Measurements from ENCODE around the gene HSPA4L. TPM values are rescaled to one million over a fixed set of nuclear protein-coding genes. Genes with fewer than 3 reads are reported as not detected.

HSPA4L gene
- polyA plus RNA-seq, 2 donors = 4.4 to 11.6 TPM

GRCh38 chr4:127782025-127782274 lies 172 bp upstream of the HSPA4L start:
- no peaks in the 10 kb centered on the region for H3K27me3 ChIP-seq (ENCODE audit: control insufficient read depth in 1 of 2, insufficient read depth in 2 of 2, low read length in 2 of 2)
- H3K4me1 ChIP-seq (ENCODE audit: control insufficient read depth in 2 of 2, insufficient read depth in 2 of 2, low read length in 1 of 2) = no peaks in the 10 kb centered on the region
- no peaks in the 10 kb centered on the region for H3K36me3 ChIP-seq (ENCODE audit: control insufficient read depth in 2 of 2, insufficient read depth in 2 of 2, low read length in 1 of 2)
- WGBS, 2 donors = 0 to 1% methylated on average over 26 to 30 of the region's 30 CpGs
- H3K27ac ChIP-seq (ENCODE audit: low read depth in 2 of 2, low read length in 1 of 2) = peak overlapping the region; percentile 80 to 96
- no peaks in the 10 kb centered on the region for H3K9me3 ChIP-seq (ENCODE audit: control insufficient read depth in 2 of 2, insufficient read depth in 1 of 2, low read depth in 1 of 2, low read length in 1 of 2)
- peak overlapping the region; percentile 71 to 80 for H3K4me3 ChIP-seq (ENCODE audit: low read depth in 1 of 2, low read length in 2 of 2)

DNA sequence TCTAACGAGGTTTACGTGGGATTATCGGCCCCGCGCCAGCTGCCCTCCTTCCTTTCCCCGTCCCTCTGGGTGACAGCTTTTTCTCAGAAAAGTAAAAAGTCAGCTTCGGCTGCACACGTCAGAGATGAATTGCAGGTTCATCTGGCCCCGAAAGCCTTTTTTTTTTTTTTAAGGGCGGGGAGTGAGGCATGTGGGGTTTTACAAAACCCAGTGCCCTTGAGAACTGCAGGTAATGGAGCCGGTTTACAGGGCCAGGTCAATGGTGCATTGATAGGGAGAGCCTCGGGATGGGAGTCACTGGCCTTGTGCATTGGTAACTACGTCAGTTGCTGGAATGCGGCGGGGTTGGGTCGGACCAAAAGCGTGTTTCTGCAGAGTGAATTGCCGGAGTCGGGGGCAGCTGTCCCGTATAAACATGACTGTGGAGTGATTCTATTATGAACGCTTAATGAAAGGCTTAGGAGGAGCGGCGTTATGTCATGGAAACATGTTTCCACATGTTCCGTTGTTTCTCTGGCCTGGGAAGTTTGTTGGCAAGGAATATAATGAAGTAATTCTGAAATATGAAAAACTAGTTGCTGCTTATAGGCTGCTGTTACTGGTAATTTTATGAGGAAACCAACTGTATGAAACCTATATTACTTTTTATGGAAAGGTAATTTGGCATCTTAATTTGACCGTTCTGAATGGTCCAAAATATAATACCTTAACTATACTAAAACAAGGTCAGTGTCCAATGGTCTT lies 1.1 kb downstream of the HSPA4L start:
- H3K27me3 ChIP-seq (ENCODE audit: control insufficient read depth in 1 of 2, insufficient read depth in 2 of 2, low read length in 2 of 2) = no peaks in the 10 kb centered on the region
- WGBS, 2 donors = 7% methylated on average over 25 of the region's 25 CpGs
- H3K4me1 ChIP-seq (ENCODE audit: control insufficient read depth in 2 of 2, insufficient read depth in 2 of 2, low read length in 1 of 2) = no peaks in the 10 kb centered on the region
- peak overlapping the region; percentile 80 to 96 for H3K27ac ChIP-seq (ENCODE audit: low read depth in 2 of 2, low read length in 1 of 2)
- H3K36me3 ChIP-seq (ENCODE audit: control insufficient read depth in 2 of 2, insufficient read depth in 2 of 2, low read length in 1 of 2) = no peaks in the 10 kb centered on the region
- peak overlapping the region; percentile 71 to 80 for H3K4me3 ChIP-seq (ENCODE audit: low read depth in 1 of 2, low read length in 2 of 2)
- H3K9me3 ChIP-seq (ENCODE audit: control insufficient read depth in 2 of 2, insufficient read depth in 1 of 2, low read depth in 1 of 2, low read length in 1 of 2) = no peaks in the 10 kb centered on the region

DNA sequence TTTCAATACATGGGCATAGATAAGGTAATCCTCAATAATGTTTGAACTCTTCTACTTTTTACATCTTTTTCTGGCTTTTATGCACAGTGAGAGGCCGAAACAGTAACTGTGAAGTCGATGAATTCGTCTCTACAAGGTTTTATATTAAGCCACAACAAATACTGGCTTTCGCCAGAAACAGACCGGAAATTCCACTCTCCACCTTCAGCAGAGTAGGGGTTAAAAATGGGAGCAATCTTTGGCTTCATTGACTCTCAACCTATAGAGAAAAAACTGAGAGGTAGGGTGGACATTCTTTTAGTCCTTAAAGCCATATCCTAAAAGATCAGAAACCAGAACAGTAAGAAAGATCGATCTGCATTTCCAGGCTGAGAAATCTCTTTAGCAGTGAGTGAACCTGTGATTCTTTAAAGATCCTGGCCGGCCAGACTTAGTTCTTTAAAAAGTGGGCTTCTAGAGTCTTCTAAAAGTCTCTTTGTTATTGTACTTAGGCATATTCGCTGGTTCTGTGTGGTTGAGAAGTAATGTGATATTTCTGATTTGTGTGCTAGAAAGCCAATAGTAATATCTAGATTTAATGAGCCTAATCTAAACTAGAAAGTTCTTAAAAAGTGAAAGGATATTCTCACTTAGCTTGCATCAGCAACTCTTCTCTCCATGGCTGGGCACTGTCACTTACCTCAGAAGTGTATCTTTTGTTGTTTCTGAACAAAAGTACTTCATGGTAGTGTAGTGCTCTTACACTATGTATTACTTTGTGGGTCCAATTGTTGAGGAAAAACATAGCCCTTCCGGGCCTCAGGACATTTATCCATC lies 2.0 kb downstream of the HSPA4L start:
- H3K27ac ChIP-seq (ENCODE audit: low read depth in 2 of 2, low read length in 1 of 2) = peak overlapping the region in 1 of 2 donors; percentile 36
- WGBS, 2 donors = 45 to 58% methylated on average over 9 of the region's 9 CpGs
- peak overlapping the region in 1 of 2 donors; percentile 71 for H3K4me3 ChIP-seq (ENCODE audit: low read depth in 1 of 2, low read length in 2 of 2)
- no peaks in the 10 kb centered on the region for H3K9me3 ChIP-seq (ENCODE audit: control insufficient read depth in 2 of 2, insufficient read depth in 1 of 2, low read depth in 1 of 2, low read length in 1 of 2)
- no peaks in the 10 kb centered on the region for H3K36me3 ChIP-seq (ENCODE audit: control insufficient read depth in 2 of 2, insufficient read depth in 2 of 2, low read length in 1 of 2)
- no peaks in the 10 kb centered on the region for H3K27me3 ChIP-seq (ENCODE audit: control insufficient read depth in 1 of 2, insufficient read depth in 2 of 2, low read length in 2 of 2)
- H3K4me1 ChIP-seq (ENCODE audit: control insufficient read depth in 2 of 2, insufficient read depth in 2 of 2, low read length in 1 of 2) = no peaks in the 10 kb centered on the region

GRCh38 chr4:127788517-127788916 lies 6.4 kb downstream of the HSPA4L start:
- no peak overlapping the region for H3K27ac ChIP-seq (ENCODE audit: low read depth in 2 of 2, low read length in 1 of 2)
- H3K36me3 ChIP-seq (ENCODE audit: control insufficient read depth in 2 of 2, insufficient read depth in 2 of 2, low read length in 1 of 2) = no peaks in the 10 kb centered on the region
- no peaks in the 10 kb centered on the region for H3K9me3 ChIP-seq (ENCODE audit: control insufficient read depth in 2 of 2, insufficient read depth in 1 of 2, low read depth in 1 of 2, low read length in 1 of 2)
- H3K4me1 ChIP-seq (ENCODE audit: control insufficient read depth in 2 of 2, insufficient read depth in 2 of 2, low read length in 1 of 2) = no peaks in the 10 kb centered on the region
- H3K4me3 ChIP-seq (ENCODE audit: low read depth in 1 of 2, low read length in 2 of 2) = no peak overlapping the region
- WGBS, 2 donors = 67 to 83% methylated on average over 2 of the region's 2 CpGs
- H3K27me3 ChIP-seq (ENCODE audit: control insufficient read depth in 1 of 2, insufficient read depth in 2 of 2, low read length in 2 of 2) = no peaks in the 10 kb centered on the region

DNA sequence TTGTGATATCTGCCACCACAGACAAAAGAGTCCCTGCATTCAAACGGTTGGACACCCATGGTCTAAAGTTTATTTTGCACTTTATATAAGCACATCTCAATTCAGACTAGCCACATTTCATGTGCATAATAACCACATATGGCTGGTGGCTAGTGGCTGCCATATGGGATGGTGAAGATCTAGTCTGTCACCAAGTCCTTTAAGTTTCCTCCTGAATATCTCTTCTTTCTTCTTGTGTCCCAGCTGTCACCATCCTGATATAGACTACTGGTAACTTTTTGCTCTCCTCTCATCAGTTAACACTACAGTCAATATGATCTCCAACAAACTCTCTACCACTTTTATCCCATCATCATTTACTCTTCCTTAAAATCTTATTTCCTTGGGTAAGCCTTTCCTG lies 9.3 kb downstream of the HSPA4L start:
- H3K4me3 ChIP-seq (ENCODE audit: low read depth in 1 of 2, low read length in 2 of 2) = no peak overlapping the region
- no peaks in the 10 kb centered on the region for H3K27me3 ChIP-seq (ENCODE audit: control insufficient read depth in 1 of 2, insufficient read depth in 2 of 2, low read length in 2 of 2)
- H3K27ac ChIP-seq (ENCODE audit: low read depth in 2 of 2, low read length in 1 of 2) = no peak overlapping the region
- H3K9me3 ChIP-seq (ENCODE audit: control insufficient read depth in 2 of 2, insufficient read depth in 1 of 2, low read depth in 1 of 2, low read length in 1 of 2) = no peaks in the 10 kb centered on the region
- no peaks in the 10 kb centered on the region for H3K36me3 ChIP-seq (ENCODE audit: control insufficient read depth in 2 of 2, insufficient read depth in 2 of 2, low read length in 1 of 2)
- 67 to 73% methylated on average over 1 of the region's 1 CpG for WGBS, 2 donors
- H3K4me1 ChIP-seq (ENCODE audit: control insufficient read depth in 2 of 2, insufficient read depth in 2 of 2, low read length in 1 of 2) = no peaks in the 10 kb centered on the region

GRCh38 chr4:127793528-127793927 lies 11.4 kb downstream of the HSPA4L start:
- H3K4me1 ChIP-seq (ENCODE audit: control insufficient read depth in 2 of 2, insufficient read depth in 2 of 2, low read length in 1 of 2) = no peaks in the 10 kb centered on the region
- no peaks in the 10 kb centered on the region for H3K36me3 ChIP-seq (ENCODE audit: control insufficient read depth in 2 of 2, insufficient read depth in 2 of 2, low read length in 1 of 2)
- H3K4me3 ChIP-seq (ENCODE audit: low read depth in 1 of 2, low read length in 2 of 2) = no peak overlapping the region
- H3K27me3 ChIP-seq (ENCODE audit: control insufficient read depth in 1 of 2, insufficient read depth in 2 of 2, low read length in 2 of 2) = no peaks in the 10 kb centered on the region
- H3K27ac ChIP-seq (ENCODE audit: low read depth in 2 of 2, low read length in 1 of 2) = no peak overlapping the region
- no peaks in the 10 kb centered on the region for H3K9me3 ChIP-seq (ENCODE audit: control insufficient read depth in 2 of 2, insufficient read depth in 1 of 2, low read depth in 1 of 2, low read length in 1 of 2)
- WGBS, 2 donors = 70 to 84% methylated on average over 1 of the region's 1 CpG

GRCh38 chr4:127799711-127800110 lies 17.6 kb downstream of the HSPA4L start:
- Histone ChIP-seq H3K36me3 (ENCODE audit: control insufficient read depth in 2 of 2, insufficient read depth in 2 of 2, low read length in 1 of 2) (no peaks in the 10 kb centered on the region), H3K27ac (ENCODE audit: low read depth in 2 of 2, low read length in 1 of 2) (no peak overlapping the region), H3K4me1 (ENCODE audit: control insufficient read depth in 2 of 2, insufficient read depth in 2 of 2, low read length in 1 of 2) (no peaks in the 10 kb centered on the region), H3K9me3 (ENCODE audit: control insufficient read depth in 2 of 2, insufficient read depth in 1 of 2, low read depth in 1 of 2, low read length in 1 of 2) (no peaks in the 10 kb centered on the region), H3K4me3 (ENCODE audit: low read depth in 1 of 2, low read length in 2 of 2) (no peak overlapping the region), H3K27me3 (ENCODE audit: control insufficient read depth in 1 of 2, insufficient read depth in 2 of 2, low read length in 2 of 2) (no peaks in the 10 kb centered on the region)

GRCh38 chr4:127809173-127809800 lies 27.2 kb downstream of the HSPA4L start:
- Histone ChIP-seq H3K27ac (ENCODE audit: low read depth in 2 of 2, low read length in 1 of 2) (no peak overlapping the region), H3K4me1 (ENCODE audit: control insufficient read depth in 2 of 2, insufficient read depth in 2 of 2, low read length in 1 of 2) (no peaks in the 10 kb centered on the region), H3K4me3 (ENCODE audit: low read depth in 1 of 2, low read length in 2 of 2) (no peak overlapping the region), H3K9me3 (ENCODE audit: control insufficient read depth in 2 of 2, insufficient read depth in 1 of 2, low read depth in 1 of 2, low read length in 1 of 2) (no peaks in the 10 kb centered on the region), H3K27me3 (ENCODE audit: control insufficient read depth in 1 of 2, insufficient read depth in 2 of 2, low read length in 2 of 2) (no peaks in the 10 kb centered on the region), H3K36me3 (ENCODE audit: control insufficient read depth in 2 of 2, insufficient read depth in 2 of 2, low read length in 1 of 2) (no peaks in the 10 kb centered on the region)
- WGBS, 2 donors = 75% methylated on average over 6 of the region's 6 CpGs

GRCh38 chr4:127810551-127810950 lies 28.4 kb downstream of the HSPA4L start:
- no peak overlapping the region for H3K27ac ChIP-seq (ENCODE audit: low read depth in 2 of 2, low read length in 1 of 2)
- H3K4me1 ChIP-seq (ENCODE audit: control insufficient read depth in 2 of 2, insufficient read depth in 2 of 2, low read length in 1 of 2) = no peaks in the 10 kb centered on the region
- no peaks in the 10 kb centered on the region for H3K9me3 ChIP-seq (ENCODE audit: control insufficient read depth in 2 of 2, insufficient read depth in 1 of 2, low read depth in 1 of 2, low read length in 1 of 2)
- WGBS, 2 donors = 91 to 93% methylated on average over 3 of the region's 3 CpGs
- H3K36me3 ChIP-seq (ENCODE audit: control insufficient read depth in 2 of 2, insufficient read depth in 2 of 2, low read length in 1 of 2) = no peaks in the 10 kb centered on the region
- H3K27me3 ChIP-seq (ENCODE audit: control insufficient read depth in 1 of 2, insufficient read depth in 2 of 2, low read length in 2 of 2) = no peaks in the 10 kb centered on the region
- H3K4me3 ChIP-seq (ENCODE audit: low read depth in 1 of 2, low read length in 2 of 2) = no peak overlapping the region

All from esophagus (tissue), 2 donors.